ENCODE data around the gene FAM98B.

The FAM98B gene

GRCh38 chr15:38503496-38503895, 49.6 kb downstream of the FAM98B start:
- Mint-ChIP-seq H3K27me3 (no peaks in the 10 kb centered on the region), H3K9me3 (peaks cover 17% of the 10 kb centered on the region), H3K27ac (no peak overlapping the region), H3K36me3 (ENCODE audit: low read depth) (peaks cover 25% of the 10 kb centered on the region), H3K4me1 (ENCODE audit: low read depth) (no peaks in the 10 kb centered on the region), H3K4me3 (no peak overlapping the region)
- intact Hi-C loops (cut with micrococcal nuclease) = no loop called here

GRCh38 chr15:38504680-38505467, 50.9 kb downstream of the FAM98B start:
- H3K4me3 Mint-ChIP-seq = no peak overlapping the region
- H3K27ac Mint-ChIP-seq = no peak overlapping the region
- no peaks in the 10 kb centered on the region for H3K27me3 Mint-ChIP-seq
- H3K4me1 Mint-ChIP-seq (ENCODE audit: low read depth) = no peaks in the 10 kb centered on the region
- intact Hi-C loops (cut with micrococcal nuclease) = no loop called here
- H3K36me3 Mint-ChIP-seq (ENCODE audit: low read depth) = peaks cover 13% of the 10 kb centered on the region
- peaks cover 4% of the 10 kb centered on the region for H3K9me3 Mint-ChIP-seq

DNA sequence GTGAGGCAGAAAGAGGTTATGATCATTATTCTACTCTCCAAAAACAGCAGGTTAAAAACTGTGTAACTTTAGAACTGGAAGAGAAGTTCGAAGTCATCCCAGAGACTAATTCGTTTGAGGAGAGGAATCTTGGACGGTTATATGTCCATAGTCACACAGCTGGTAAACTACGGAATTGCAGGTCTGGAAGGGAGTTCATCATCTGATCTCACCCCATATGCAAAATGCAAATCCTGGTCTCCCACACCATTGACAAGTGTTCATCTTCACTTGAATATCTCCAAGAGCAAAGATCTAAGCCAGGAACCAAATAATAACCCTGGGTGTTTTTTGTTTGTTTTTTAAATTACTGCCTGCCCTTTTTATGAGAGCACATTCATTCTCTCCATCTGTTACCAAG, 53.1 kb downstream of the FAM98B start:
- intact Hi-C loops (cut with micrococcal nuclease) = no loop called here
- Mint-ChIP-seq H3K4me1 (ENCODE audit: low read depth) (no peaks in the 10 kb centered on the region), H3K27ac (no peak overlapping the region), H3K36me3 (ENCODE audit: low read depth) (no peaks in the 10 kb centered on the region), H3K4me3 (no peak overlapping the region), H3K27me3 (no peaks in the 10 kb centered on the region), H3K9me3 (no peaks in the 10 kb centered on the region)

DNA sequence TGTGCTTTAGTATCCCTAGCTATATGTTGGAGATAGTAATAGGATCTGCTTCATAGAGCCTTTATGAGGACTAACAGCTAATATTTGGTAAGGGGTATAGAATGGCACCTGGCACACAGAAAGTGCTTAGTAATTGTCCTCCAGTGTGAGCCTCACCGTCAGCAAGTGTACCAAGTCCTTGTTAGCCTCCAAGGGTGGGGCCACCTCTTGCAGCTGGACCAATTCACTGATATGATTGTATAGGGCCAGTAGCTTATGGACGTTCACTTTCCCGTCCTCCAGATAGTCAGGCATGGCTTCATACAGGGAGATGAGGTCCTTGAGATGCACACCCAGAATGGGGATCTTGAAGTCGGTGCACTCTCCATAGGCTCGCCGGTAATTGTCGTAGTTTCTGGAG, 53.6 kb downstream of the FAM98B start:
- no peaks in the 10 kb centered on the region for H3K4me1 Mint-ChIP-seq (ENCODE audit: low read depth)
- H3K36me3 Mint-ChIP-seq (ENCODE audit: low read depth) = no peaks in the 10 kb centered on the region
- no peak overlapping the region for H3K27ac Mint-ChIP-seq
- intact Hi-C loops (cut with micrococcal nuclease) = no loop called here
- H3K4me3 Mint-ChIP-seq = no peak overlapping the region
- H3K9me3 Mint-ChIP-seq = no peaks in the 10 kb centered on the region
- H3K27me3 Mint-ChIP-seq = peaks cover 2% of the 10 kb centered on the region

DNA sequence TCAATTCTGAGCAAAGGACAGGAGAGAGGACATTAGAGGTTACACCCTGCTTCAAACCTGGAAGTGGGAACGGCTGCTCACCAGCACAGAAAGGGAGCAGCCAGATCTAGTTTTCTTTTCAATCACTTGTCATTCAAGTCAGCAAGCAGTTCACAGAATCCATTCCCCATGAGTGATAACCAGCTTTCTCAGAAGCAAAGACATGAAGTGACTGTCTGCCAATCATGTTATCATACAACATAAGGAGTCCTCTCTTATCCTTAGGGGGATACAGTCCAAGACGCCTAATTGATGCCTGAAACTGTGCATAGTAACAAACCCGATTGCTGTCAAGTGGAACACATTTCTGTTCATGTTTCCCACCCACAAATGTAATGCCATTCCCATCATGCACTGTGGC, 54.7 kb downstream of the FAM98B start:
- Mint-ChIP-seq H3K27me3 (peaks cover 3% of the 10 kb centered on the region), H3K27ac (no peak overlapping the region)
- intact Hi-C loops (cut with micrococcal nuclease) = no loop called here

GRCh38 chr15:38509152-38509551, 55.2 kb downstream of the FAM98B start:
- H3K36me3 Mint-ChIP-seq (ENCODE audit: low read depth) = no peaks in the 10 kb centered on the region
- no peak overlapping the region for H3K4me3 Mint-ChIP-seq
- no peaks in the 10 kb centered on the region for H3K9me3 Mint-ChIP-seq
- H3K4me1 Mint-ChIP-seq (ENCODE audit: low read depth) = no peaks in the 10 kb centered on the region
- no peak overlapping the region for H3K27ac Mint-ChIP-seq
- H3K27me3 Mint-ChIP-seq = peaks cover 3% of the 10 kb centered on the region
- intact Hi-C loops (cut with micrococcal nuclease) = no loop called here

More for the DNA sequence above, 54.7 kb downstream of the FAM98B start:
- Mint-ChIP-seq H3K4me3 (no peak overlapping the region), H3K9me3 (no peaks in the 10 kb centered on the region), H3K4me1 (ENCODE audit: low read depth) (no peaks in the 10 kb centered on the region), H3K36me3 (ENCODE audit: low read depth) (no peaks in the 10 kb centered on the region)

GRCh38 chr15:38512901-38513300, 59.0 kb downstream of the FAM98B start:
- intact Hi-C loops (cut with micrococcal nuclease) = no loop called here
- Mint-ChIP-seq H3K36me3 (ENCODE audit: low read depth) (no peaks in the 10 kb centered on the region), H3K4me1 (ENCODE audit: low read depth) (no peaks in the 10 kb centered on the region), H3K27me3 (peaks cover 3% of the 10 kb centered on the region), H3K4me3 (no peak overlapping the region), H3K27ac (no peak overlapping the region), H3K9me3 (no peaks in the 10 kb centered on the region)

DNA sequence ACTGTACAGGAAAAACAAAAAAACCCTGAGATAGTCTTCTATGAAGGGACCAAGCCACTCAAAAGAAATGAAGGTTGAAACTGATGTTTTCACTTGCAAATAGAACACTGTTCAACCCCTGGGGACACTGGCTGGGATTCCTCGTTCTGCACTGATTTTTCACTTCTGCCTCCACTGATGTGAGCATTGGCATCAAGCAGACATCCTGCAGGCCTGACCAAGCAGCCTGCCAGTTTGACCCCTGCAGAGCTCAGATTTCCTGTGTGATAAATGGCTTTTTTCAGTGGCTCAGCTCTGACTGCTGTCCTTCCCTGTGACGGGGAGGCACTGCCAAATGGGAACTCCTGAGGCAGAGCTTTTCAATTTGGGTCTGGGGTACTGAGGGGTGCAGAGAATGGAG, 60.7 kb downstream of the FAM98B start:
- no peak overlapping the region for H3K4me3 Mint-ChIP-seq

DNA sequence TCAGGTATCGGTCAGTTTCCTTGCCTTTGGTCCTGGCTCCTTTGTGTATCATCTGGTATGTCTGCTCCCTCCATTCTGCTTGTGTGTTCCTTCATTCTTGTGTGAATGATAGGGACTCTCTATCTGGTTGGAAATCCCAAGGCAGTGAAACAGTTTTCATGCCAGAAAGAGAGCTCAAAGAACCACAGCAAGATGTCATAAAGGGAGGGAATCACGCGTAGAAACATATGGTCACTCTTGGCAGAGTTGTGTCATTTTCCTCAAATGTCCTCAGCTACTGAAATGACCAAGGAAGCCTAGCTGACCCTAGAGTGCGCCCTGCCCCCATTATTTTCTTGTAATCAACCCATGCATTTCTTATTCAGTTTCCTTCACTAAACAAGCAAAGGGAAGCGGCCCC, 62.7 kb downstream of the FAM98B start:
- Mint-ChIP-seq H3K27me3 (peaks cover 4% of the 10 kb centered on the region), H3K9me3 (no peaks in the 10 kb centered on the region), H3K36me3 (ENCODE audit: low read depth) (no peaks in the 10 kb centered on the region), H3K4me3 (no peak overlapping the region), H3K4me1 (ENCODE audit: low read depth) (no peaks in the 10 kb centered on the region), H3K27ac (no peak overlapping the region)
- intact Hi-C loops (cut with micrococcal nuclease) = no loop called here

More for the DNA sequence above, 60.7 kb downstream of the FAM98B start:
- peaks cover 4% of the 10 kb centered on the region for H3K27me3 Mint-ChIP-seq
- H3K36me3 Mint-ChIP-seq (ENCODE audit: low read depth) = no peaks in the 10 kb centered on the region
- no peak overlapping the region for H3K27ac Mint-ChIP-seq
- intact Hi-C loops (cut with micrococcal nuclease) = no loop called here
- H3K9me3 Mint-ChIP-seq = no peaks in the 10 kb centered on the region
- H3K4me1 Mint-ChIP-seq (ENCODE audit: low read depth) = no peaks in the 10 kb centered on the region

DNA sequence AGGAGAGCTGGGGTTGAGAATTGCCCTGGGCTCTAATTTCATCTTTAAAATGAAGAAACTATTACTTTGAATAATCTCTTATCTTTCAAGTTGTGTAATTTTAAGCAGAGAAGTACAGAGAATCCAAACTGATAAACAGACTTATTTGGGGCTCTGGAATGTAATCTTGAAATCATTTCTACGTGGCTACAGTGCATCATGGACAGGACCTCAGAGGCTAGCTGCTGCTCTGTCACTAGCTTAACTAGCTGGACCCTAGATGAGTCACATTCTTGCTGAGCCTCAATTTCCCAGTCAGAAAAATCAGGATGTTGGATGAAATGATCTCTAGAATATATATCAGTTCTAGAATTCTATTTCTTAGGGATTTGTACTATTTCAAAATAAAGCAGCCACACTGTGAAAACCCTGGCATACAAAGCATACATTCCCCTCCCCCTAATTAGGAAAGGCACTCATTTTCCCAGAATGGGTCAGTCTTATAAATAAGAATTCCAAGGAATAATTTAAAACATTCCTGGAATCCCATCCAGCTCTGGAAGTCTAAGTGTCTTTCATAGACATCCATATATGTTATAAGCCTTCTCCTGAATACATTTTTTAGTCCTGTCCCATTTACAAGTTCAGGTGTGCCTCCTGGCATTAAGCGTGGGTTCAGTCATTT, 63.5 kb downstream of the FAM98B start:
- H3K9me3 Mint-ChIP-seq = no peaks in the 10 kb centered on the region
- no peak overlapping the region for H3K27ac Mint-ChIP-seq
- peaks cover 3% of the 10 kb centered on the region for H3K27me3 Mint-ChIP-seq
- H3K4me3 Mint-ChIP-seq = no peak overlapping the region
- no peaks in the 10 kb centered on the region for H3K4me1 Mint-ChIP-seq (ENCODE audit: low read depth)
- intact Hi-C loops (cut with micrococcal nuclease) = no loop called here
- no peaks in the 10 kb centered on the region for H3K36me3 Mint-ChIP-seq (ENCODE audit: low read depth)

GRCh38 chr15:38518084-38518483, 64.2 kb downstream of the FAM98B start:
- intact Hi-C loops (cut with micrococcal nuclease) = no loop called here
- Mint-ChIP-seq H3K36me3 (ENCODE audit: low read depth) (no peaks in the 10 kb centered on the region), H3K9me3 (no peaks in the 10 kb centered on the region), H3K4me3 (no peak overlapping the region), H3K27ac (no peak overlapping the region), H3K27me3 (peaks cover 1% of the 10 kb centered on the region), H3K4me1 (ENCODE audit: low read depth) (no peaks in the 10 kb centered on the region)

GRCh38 chr15:38520035-38520434, 66.1 kb downstream of the FAM98B start:
- H3K27ac Mint-ChIP-seq = no peak overlapping the region

DNA sequence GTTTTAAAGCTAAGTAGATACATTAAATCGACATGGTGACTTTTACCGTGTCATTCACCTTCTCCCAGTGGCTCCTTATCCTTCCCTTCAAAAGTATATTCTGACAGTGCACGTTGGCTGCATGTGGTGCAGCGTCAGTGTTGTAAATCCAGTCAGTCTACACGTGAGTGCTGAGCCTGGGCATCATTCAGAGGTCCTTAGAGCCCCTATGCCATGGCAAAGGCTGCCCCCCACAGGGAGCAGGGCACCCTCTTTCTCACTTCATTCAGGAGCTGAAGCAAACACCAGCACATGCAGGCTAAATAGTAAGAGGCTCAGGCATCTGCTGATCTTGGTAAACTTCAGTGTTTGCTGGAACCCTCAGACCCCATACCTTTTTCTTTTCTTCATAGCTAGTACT, 67.4 kb downstream of the FAM98B start:
- Mint-ChIP-seq H3K4me1 (ENCODE audit: low read depth) (no peaks in the 10 kb centered on the region), H3K9me3 (no peaks in the 10 kb centered on the region), H3K4me3 (no peak overlapping the region), H3K27me3 (peaks cover 1% of the 10 kb centered on the region), H3K36me3 (ENCODE audit: low read depth) (no peaks in the 10 kb centered on the region), H3K27ac (no peak overlapping the region)
- intact Hi-C loops (cut with micrococcal nuclease) = no loop called here

More at GRCh38 chr15:38520035-38520434, 66.1 kb downstream of the FAM98B start:
- Mint-ChIP-seq H3K4me1 (ENCODE audit: low read depth) (no peaks in the 10 kb centered on the region), H3K36me3 (ENCODE audit: low read depth) (no peaks in the 10 kb centered on the region), H3K9me3 (no peaks in the 10 kb centered on the region), H3K27me3 (peaks cover 1% of the 10 kb centered on the region), H3K4me3 (no peak overlapping the region)
- intact Hi-C loops (cut with micrococcal nuclease) = no loop called here

- intact Hi-C loops (cut with micrococcal nuclease) = no loop called here
- H3K36me3 Mint-ChIP-seq (ENCODE audit: low read depth) = no peaks in the 10 kb centered on the region
Observed at GRCh38 chr15:38522922-38523321, 69.0 kb downstream of the FAM98B start.

More at GRCh38 chr15:38522922-38523321, 69.0 kb downstream of the FAM98B start:
- Mint-ChIP-seq H3K4me1 (ENCODE audit: low read depth) (no peaks in the 10 kb centered on the region), H3K27ac (no peak overlapping the region), H3K27me3 (peaks cover 1% of the 10 kb centered on the region), H3K9me3 (no peaks in the 10 kb centered on the region), H3K4me3 (no peak overlapping the region)
